Endodermal cell (in vitro differentiated cells): Measurements from ENCODE around the gene WBP1L. TPM values are rescaled to one million over a fixed set of nuclear protein-coding genes. Genes with fewer than 3 reads are reported as not detected.

Source experiments
- DNase-seq: peaks from one replicate; pipeline ENCODE4 v3.0.0-alpha.2; 2017
- H3K27ac ChIP-seq: 2 replicates; pipeline ENCODE4 v1.5.1; 2013; ENCODE audit warnings: mild to moderate bottlenecking, low read depth, low read length, moderate library complexity
- H3K27me3 ChIP-seq: 2 replicates; pipeline ENCODE4 v1.6.1; 2013; ENCODE audit warnings: mild to moderate bottlenecking, low read length, moderate library complexity; ENCODE audit not compliant: insufficient read depth, control insufficient read depth, poor library complexity, severe bottlenecking
- H3K36me3 ChIP-seq: 2 replicates; pipeline ENCODE4 v1.7.0; 2013; ENCODE audit warnings: mild to moderate bottlenecking, low read length, moderate library complexity; ENCODE audit not compliant: control insufficient read depth, insufficient read depth
- H3K4me1 ChIP-seq: one replicate; pipeline ENCODE4 v1.7.0; 2013; ENCODE audit warnings: low read length; ENCODE audit not compliant: control insufficient read depth, insufficient read depth
- H3K4me3 ChIP-seq: 2 replicates; pipeline ENCODE4 v1.5.1; 2013; ENCODE audit warnings: mild to moderate bottlenecking, low read length, moderate library complexity
- H3K9ac ChIP-seq: 2 replicates; pipeline ENCODE4 v1.6.1; 2013; ENCODE audit warnings: mild to moderate bottlenecking, low read length, moderate library complexity; ENCODE audit not compliant: poor library complexity, severe bottlenecking; ENCODE audit errors: extremely low read depth
- H3K9me3 ChIP-seq: 2 replicates; pipeline ENCODE4 v1.6.1; 2013; ENCODE audit warnings: mild to moderate bottlenecking, low read length, moderate library complexity; ENCODE audit not compliant: control insufficient read depth
- H3K27ac Mint-ChIP-seq: 2 replicates; pipeline ENCODE4 v1.8.0; 2020; ENCODE audit warnings: mixed read lengths
- H3K27me3 Mint-ChIP-seq: 2 replicates; pipeline ENCODE4 v1.8.0; 2021; ENCODE audit warnings: mild to moderate bottlenecking, mixed read lengths; ENCODE audit not compliant: insufficient read depth
- H3K36me3 Mint-ChIP-seq: 2 replicates; pipeline ENCODE4 v1.8.0; 2020; ENCODE audit warnings: low read depth, mixed read lengths
- H3K4me1 Mint-ChIP-seq: 2 replicates; pipeline ENCODE4 v1.8.0; 2020; ENCODE audit warnings: mixed read lengths
- H3K4me3 Mint-ChIP-seq: 2 replicates; pipeline ENCODE4 v1.8.0; 2020; ENCODE audit warnings: mild to moderate bottlenecking, moderate library complexity, mixed read lengths
- H3K9me3 Mint-ChIP-seq: 2 replicates; pipeline ENCODE4 v1.8.0; 2020; ENCODE audit warnings: mild to moderate bottlenecking, mixed read lengths
- CTCF ChIP-seq: fragments of 200-600 bp; sonication (generic); conservative IDR thresholded peaks from 2 replicates; pipeline ENCODE4 v1.5.0; 2021; ENCODE audit warnings: antibody characterized with exemption, mild to moderate bottlenecking
- WGBS, 2 experiments: methylation state at CpG; one replicate each; pipeline versions ENCODE4 v1.1.5 to v1.1.7; 2013; ENCODE audit warnings: missing lambda C conversion rate in 2 of 2, mixed read lengths in 1 of 2; ENCODE audit not compliant: insufficient coverage in 1 of 2, insufficient read length in 1 of 2; 5-methylcytosine and 5-hydroxymethylcytosine counted together
- total RNA-seq, 2 donors: library from RNA; stranded (reverse); fragmentation: NEBNext Ultra II Directional in 1 of 2; extraction: Animal tissue kit (Norgen Biotek cat#: 25700) in 1 of 2; gene quantifications; 2 replicates in 1 of 2; 3 replicates in 1 of 2; pipeline ENCODE4 v1.2.1, GENCODE V29; 2021

WBP1L gene
- total RNA-seq, 2 donors from 2014 or later = 23.5 to 25.8 TPM

DNA sequence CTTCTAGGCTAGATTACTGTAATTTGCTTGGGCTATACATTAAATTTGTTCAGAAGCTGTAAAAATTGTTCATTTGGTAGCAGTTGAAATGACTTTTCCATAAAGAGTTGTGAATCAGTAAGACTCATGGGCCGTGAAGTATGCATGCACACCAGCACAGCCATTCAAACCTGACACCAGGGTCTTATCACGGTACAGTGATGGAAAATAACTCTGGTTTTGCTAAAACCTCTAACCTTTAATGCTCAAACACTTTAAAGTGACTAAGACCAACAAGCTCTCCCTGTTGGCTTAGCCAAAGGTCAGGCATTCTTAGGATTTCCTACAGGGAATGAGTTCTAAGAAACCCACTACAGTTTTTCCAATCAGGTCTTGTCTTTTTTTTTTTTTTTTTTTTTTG, 41.0 kb upstream of the WBP1L start:
- Histone ChIP-seq H3K4me3 (no peak overlapping the region), H3K9me3 (no peaks in the 10 kb centered on the region), H3K27me3 (no peaks in the 10 kb centered on the region), H3K4me1 (no peaks in the 10 kb centered on the region), H3K9ac (no peak overlapping the region), H3K27ac (no peak overlapping the region), H3K36me3 (peaks cover 24% of the 10 kb centered on the region)
- H3K4me1 Mint-ChIP-seq = no peaks in the 10 kb centered on the region
- H3K9me3 Mint-ChIP-seq = no peaks in the 10 kb centered on the region
- DNase-seq = no peak
- H3K27me3 Mint-ChIP-seq = no peaks in the 10 kb centered on the region
- no peak for TF ChIP-seq CTCF
- H3K27ac Mint-ChIP-seq = no peak overlapping the region
- no peak overlapping the region for H3K4me3 Mint-ChIP-seq
- H3K36me3 Mint-ChIP-seq = peaks cover 26% of the 10 kb centered on the region
- 89 to 100% methylated on average over 1 to 2 of the region's 2 CpGs for WGBS, 2 experiments

DNA sequence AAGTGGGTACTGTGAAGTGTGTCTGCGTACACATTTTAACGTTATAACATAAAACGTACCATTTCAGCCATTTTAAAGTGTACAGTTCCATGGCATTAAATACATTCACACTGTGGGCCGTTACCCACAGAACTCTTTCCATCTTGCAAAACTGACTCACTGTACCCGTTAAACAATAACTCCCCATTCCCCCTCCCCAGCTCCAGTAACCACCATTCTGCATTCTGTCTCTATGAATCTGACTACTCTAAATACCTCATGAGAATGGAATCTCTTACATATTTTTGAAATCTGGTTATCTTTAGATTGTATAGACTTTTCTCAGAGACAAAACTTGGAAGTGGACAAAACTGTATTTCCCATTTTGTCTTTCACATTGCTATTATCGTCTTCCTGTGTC, 38.8 kb upstream of the WBP1L start:
- no peak for TF ChIP-seq CTCF
- Histone ChIP-seq H3K27me3 (no peaks in the 10 kb centered on the region), H3K9me3 (no peaks in the 10 kb centered on the region), H3K4me3 (no peak overlapping the region), H3K9ac (no peak overlapping the region), H3K4me1 (no peaks in the 10 kb centered on the region), H3K36me3 (peaks cover 8% of the 10 kb centered on the region), H3K27ac (no peak overlapping the region)
- Mint-ChIP-seq H3K27ac (no peak overlapping the region), H3K4me3 (no peak overlapping the region), H3K27me3 (no peaks in the 10 kb centered on the region), H3K36me3 (peaks cover 12% of the 10 kb centered on the region), H3K9me3 (no peaks in the 10 kb centered on the region), H3K4me1 (no peaks in the 10 kb centered on the region)
- DNase-seq = no peak
- WGBS, 2 experiments = 96 to 98% methylated on average over 4 to 6 of the region's 6 CpGs

GRCh38 chr10:102705531-102705930, 38.2 kb upstream of the WBP1L start:
- Histone ChIP-seq H3K9me3 (no peaks in the 10 kb centered on the region), H3K36me3 (peaks cover 8% of the 10 kb centered on the region), H3K9ac (no peak overlapping the region), H3K27ac (no peak overlapping the region), H3K4me1 (no peaks in the 10 kb centered on the region), H3K4me3 (no peak overlapping the region), H3K27me3 (no peaks in the 10 kb centered on the region)
- 88 to 100% methylated on average over 2 of the region's 2 CpGs for WGBS, 2 experiments
- peaks cover under 1% of the 10 kb centered on the region for H3K4me1 Mint-ChIP-seq
- H3K9me3 Mint-ChIP-seq = no peaks in the 10 kb centered on the region
- H3K27ac Mint-ChIP-seq = no peak overlapping the region
- no peak for TF ChIP-seq CTCF
- no peak overlapping the region for H3K4me3 Mint-ChIP-seq
- peaks cover 12% of the 10 kb centered on the region for H3K36me3 Mint-ChIP-seq
- H3K27me3 Mint-ChIP-seq = no peaks in the 10 kb centered on the region
- DNase-seq = no peak
